ENCODE results near the gene EXOC6. TPM values are rescaled to one million over a fixed set of nuclear protein-coding genes. Genes with fewer than 3 reads are reported as not detected.

EXOC6 gene
- total RNA-seq, 4 donors from 2014 or later: 14.4 to 22.4 (median 16.8) TPM

DNA sequence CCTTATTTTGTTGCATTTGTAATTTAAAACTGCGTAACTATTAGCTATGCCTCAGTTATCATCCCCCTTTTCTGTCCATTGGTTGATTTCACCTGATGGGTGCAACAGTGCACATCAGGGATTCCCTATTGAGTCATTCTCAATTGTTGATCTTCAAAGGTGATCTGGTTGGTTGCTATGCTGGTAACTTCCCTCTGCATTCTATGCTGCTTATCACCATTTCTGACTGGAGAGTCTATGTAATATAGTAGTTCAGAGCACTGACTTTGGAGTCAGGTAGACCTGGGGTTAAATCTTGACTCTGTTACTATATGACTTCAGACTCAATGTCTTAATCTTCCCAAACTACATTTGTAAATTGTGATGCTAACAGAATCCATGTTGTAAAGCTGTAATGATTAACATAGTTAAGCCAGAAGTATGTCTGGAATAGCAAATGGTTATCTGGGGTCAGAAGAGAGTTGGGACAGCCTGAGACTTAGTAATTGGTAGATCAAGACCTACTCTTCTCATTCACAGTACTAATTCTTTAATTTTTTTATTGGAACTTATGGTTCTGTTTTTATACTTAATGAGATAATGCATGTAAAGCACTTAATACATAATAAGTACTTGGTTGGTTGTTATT lies 38.1 kb downstream of the EXOC6 start:
- Histone ChIP-seq H3K4me3 (no peak overlapping the region), H3K27me3 (no peaks in the 10 kb centered on the region), H3K9me3 (no peaks in the 10 kb centered on the region), H3K27ac (no peak overlapping the region), H3K36me3 (no peaks in the 10 kb centered on the region), H3K4me1 (peaks cover 0 to 14% (median 0%) of the 10 kb centered on the region in 3 donors)
- WGBS, 2 donors (ENCODE audit: low coverage in 1 of 2): 91 to 100% methylated on average over 1 of the region's 1 CpG
- TF ChIP-seq EP300 (IDR thresholded peaks at IDR 0.05) (no peak), POLR2AphosphoS5 (IDR thresholded peaks at IDR 0.05) (no peak), POLR2A (IDR thresholded peaks at IDR 0.05) (no peak)
- TF ChIP-seq, protein P1, sequence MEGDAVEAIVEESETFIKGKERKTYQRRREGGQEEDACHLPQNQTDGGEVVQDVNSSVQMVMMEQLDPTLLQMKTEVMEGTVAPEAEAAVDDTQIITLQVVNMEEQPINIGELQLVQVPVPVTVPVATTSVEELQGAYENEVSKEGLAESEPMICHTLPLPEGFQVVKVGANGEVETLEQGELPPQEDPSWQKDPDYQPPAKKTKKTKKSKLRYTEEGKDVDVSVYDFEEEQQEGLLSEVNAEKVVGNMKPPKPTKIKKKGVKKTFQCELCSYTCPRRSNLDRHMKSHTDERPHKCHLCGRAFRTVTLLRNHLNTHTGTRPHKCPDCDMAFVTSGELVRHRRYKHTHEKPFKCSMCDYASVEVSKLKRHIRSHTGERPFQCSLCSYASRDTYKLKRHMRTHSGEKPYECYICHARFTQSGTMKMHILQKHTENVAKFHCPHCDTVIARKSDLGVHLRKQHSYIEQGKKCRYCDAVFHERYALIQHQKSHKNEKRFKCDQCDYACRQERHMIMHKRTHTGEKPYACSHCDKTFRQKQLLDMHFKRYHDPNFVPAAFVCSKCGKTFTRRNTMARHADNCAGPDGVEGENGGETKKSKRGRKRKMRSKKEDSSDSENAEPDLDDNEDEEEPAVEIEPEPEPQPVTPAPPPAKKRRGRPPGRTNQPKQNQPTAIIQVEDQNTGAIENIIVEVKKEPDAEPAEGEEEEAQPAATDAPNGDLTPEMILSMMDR (IDR thresholded peaks at IDR 0.05): no peak
- no peak for ATAC-seq

DNA sequence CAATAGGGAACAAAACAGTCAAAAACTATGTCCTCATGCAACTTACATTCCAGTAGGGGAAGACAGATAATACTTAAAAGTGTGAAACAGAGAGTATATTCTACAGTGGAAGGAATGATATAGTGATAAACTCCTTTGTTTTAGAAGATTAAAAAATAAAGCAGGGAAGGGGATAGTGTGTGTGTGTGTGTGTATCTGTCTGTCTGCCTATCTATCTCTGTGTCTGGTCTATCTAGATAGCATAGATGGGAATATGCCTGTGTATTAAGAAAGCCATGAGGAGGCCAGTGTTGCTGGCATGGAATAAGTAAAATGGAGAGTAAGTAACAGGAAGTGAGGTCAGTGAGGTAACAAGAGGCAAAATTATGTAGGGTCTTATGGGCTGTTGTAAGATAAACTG lies 42.2 kb downstream of the EXOC6 start:
- no peak for ATAC-seq

DNA sequence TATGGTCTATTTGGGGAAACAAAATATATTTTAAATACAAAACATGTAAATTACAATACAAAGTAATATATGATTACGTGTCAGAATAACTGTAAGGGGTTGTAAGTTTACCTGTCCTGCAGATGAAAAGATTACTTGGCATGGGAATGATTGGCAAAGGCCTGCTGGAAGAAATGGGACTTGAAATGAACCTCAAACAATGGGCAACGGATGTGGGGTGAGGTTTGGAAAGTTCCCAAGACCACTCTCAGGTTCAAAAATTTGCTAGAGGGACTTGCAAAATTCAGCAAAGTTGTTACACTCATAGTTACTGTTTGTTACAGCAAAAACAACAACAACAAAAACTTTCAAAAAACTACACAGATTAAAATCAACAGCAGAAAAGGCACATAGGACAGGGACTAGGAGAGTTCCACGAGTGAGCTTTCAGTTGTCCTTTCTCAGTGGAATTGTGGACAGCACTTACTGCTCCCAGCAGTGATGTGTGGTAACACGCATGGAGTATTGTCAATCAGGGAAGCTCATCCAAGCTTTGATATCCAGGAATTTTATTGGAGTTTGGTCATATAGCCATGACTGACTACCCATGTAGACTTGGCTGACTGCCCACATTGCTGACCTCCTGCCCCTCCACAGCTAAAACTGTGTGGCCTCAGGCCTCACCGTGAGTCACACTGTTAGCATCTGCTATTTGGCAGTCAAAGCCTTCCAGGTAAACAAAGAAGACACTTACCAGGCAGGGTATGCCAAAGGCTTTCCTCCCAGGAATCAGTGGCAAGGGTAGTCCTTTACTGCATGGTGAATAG lies 43.8 kb downstream of the EXOC6 start:
- Histone ChIP-seq H3K4me1 (peaks cover 3 to 44% (median 11%) of the 10 kb centered on the region in 3 donors), H3K4me3 (no peak overlapping the region), H3K9me3 (no peaks in the 10 kb centered on the region), H3K27ac (peak overlapping the region in 1 of 4 donors; percentile 55), H3K27me3 (no peaks in the 10 kb centered on the region), H3K36me3 (peaks cover 0 to 2% of the 10 kb centered on the region in 2 donors)
- peak; percentile 68 for ATAC-seq
- TF ChIP-seq POLR2AphosphoS5 (IDR thresholded peaks at IDR 0.05) (peak; percentile 79), EP300 (IDR thresholded peaks at IDR 0.05) (no peak)
- WGBS, 2 donors (ENCODE audit: low coverage in 1 of 2): 66 to 71% methylated on average over 4 to 5 of the region's 5 CpGs

More for the DNA sequence above, 42.2 kb downstream of the EXOC6 start:
- H3K36me3 ChIP-seq: no peaks in the 10 kb centered on the region
- no peaks in the 10 kb centered on the region for H3K9me3 ChIP-seq
- H3K27me3 ChIP-seq: no peaks in the 10 kb centered on the region
- H3K4me1 ChIP-seq: peaks cover 3 to 44% (median 11%) of the 10 kb centered on the region in 3 donors
- no peak overlapping the region for H3K4me3 ChIP-seq
- H3K27ac ChIP-seq: no peak overlapping the region
- TF ChIP-seq, protein P1 (IDR thresholded peaks at IDR 0.05): no peak
- TF ChIP-seq EP300 (IDR thresholded peaks at IDR 0.05): no peak
- no peak for TF ChIP-seq POLR2A (IDR thresholded peaks at IDR 0.05)
- no peak for TF ChIP-seq POLR2AphosphoS5 (IDR thresholded peaks at IDR 0.05)

DNA sequence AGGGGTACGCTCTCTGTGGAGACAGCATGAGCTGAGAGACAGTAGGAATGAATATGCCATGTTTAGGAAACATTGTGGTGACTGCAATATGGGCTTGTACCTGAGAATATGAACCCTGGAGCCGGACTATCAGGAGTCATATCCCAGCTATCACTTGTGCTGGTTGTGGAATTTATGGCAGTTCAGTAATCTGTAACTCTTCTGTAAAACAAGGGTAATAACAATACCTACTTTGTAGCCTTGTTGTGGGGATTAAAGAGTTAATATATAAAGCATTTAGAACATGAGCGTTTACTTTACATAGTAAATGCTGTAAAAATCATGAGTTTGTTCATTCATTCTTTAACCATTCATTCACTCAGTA lies 44.4 kb downstream of the EXOC6 start:
- Histone ChIP-seq H3K9me3 (no peaks in the 10 kb centered on the region), H3K4me1 (peaks cover 3 to 41% (median 11%) of the 10 kb centered on the region in 3 donors), H3K36me3 (peaks cover 0 to 8% of the 10 kb centered on the region in 2 donors), H3K4me3 (no peak overlapping the region), H3K27ac (peak overlapping the region in 1 of 4 donors; percentile 55), H3K27me3 (no peaks in the 10 kb centered on the region)
- ATAC-seq: no peak
- no peak for TF ChIP-seq EP300 (IDR thresholded peaks at IDR 0.05)
- TF ChIP-seq POLR2AphosphoS5 (IDR thresholded peaks at IDR 0.05): no peak
- no peak for TF ChIP-seq POLR2A (IDR thresholded peaks at IDR 0.05)
- 18 to 65% methylated on average over 1 to 3 of the region's 3 CpGs for WGBS, 2 donors (ENCODE audit: low coverage in 1 of 2)

DNA sequence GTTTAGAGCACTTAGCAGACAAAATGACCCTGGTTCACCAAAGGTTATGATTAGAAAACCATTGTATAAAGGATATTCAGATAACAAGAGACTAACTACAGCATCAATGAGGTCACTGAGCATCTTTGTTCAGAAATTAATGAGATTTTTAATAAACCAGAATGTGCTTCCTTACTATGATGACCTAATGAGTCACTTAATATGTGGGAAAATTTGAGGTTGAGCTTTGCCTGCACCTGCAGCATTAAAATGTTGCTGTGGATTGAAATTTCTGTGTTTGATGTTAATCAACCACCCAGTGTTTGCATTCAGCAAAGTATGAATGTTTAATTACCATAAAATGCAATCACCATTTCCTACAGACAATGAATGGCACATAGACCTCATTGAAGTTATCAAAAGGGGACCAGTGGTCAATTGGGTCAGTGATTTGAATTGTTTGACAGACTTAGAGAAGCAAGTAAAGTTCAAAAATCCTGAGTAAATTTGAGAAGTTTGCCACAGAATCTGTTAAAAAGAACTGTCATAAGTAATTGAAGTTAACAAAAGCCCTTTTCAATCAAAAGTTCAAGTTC lies 45.8 kb downstream of the EXOC6 start:
- Histone ChIP-seq H3K4me3 (no peak overlapping the region), H3K27me3 (no peaks in the 10 kb centered on the region), H3K9me3 (no peaks in the 10 kb centered on the region), H3K36me3 (peaks cover 0 to 13% of the 10 kb centered on the region in 2 donors), H3K27ac (no peak overlapping the region), H3K4me1 (peaks cover 3 to 30% (median 11%) of the 10 kb centered on the region in 3 donors)
- no peak for ATAC-seq
- no peak for TF ChIP-seq EP300 (IDR thresholded peaks at IDR 0.05)
- TF ChIP-seq, protein P1 (IDR thresholded peaks at IDR 0.05): no peak
- no peak for TF ChIP-seq POLR2AphosphoS5 (IDR thresholded peaks at IDR 0.05)
- TF ChIP-seq POLR2A (IDR thresholded peaks at IDR 0.05): no peak
